ENCODE measurements around the gene ATF6B.
"Not testable (repeated sequence)": the region's sequence is repeated elsewhere in the genome, so short reads cannot be mapped to it uniquely, and the experiment has no call there.

ATF6B gene

DNA sequence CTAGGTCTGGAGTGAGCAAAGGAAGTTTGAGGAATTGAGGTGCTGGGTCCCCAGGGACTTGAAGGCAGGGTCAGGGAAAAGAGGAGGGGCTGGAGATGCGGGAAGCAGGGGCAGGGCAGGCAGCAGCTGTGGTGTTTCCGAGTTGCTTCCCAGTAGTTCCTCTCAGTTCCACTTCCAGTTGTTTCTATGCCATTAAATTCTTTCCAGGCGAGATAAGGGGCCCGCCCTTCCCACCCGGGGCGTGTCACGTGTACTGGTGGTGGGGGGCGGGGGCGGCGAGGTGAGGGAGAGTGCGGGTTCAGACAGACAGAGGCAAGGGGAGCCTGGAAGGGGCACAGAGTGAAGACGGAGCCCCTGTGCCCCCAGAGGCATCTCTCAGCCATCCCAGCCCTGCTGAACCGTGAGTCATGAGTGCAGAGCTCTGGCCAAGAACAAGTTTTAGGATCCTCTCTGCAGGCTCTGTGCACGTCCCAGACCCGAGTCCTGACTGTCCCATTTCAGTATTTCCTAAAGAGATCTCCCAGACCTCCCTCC, 19.9 kb downstream of the ATF6B start:
- Histone ChIP-seq H3K27me3 (ENCODE audit: low read depth, low read length) (no peaks in the 10 kb centered on the region), H3K4me3 (ENCODE audit: low read length) (no peak overlapping the region), H3K4me2 (ENCODE audit: low read length) (no peak overlapping the region), H2AFZ (ENCODE audit: low read depth, low read length) (no peak overlapping the region), H3K4me1 (ENCODE audit: low read length) (no peaks in the 10 kb centered on the region), H3K9me3 (ENCODE audit: insufficient read depth, low read length) (no peaks in the 10 kb centered on the region), H3K9ac (ENCODE audit: low read length) (no peak overlapping the region), H3K36me3 (replicated peaks; ENCODE audit: low read depth, low read length) (no peaks in the 10 kb centered on the region), H3K79me2 (ENCODE audit: low read length) (no peaks in the 10 kb centered on the region), H3K27ac (ENCODE audit: low read length) (no peak overlapping the region), H4K20me1 (ENCODE audit: insufficient read depth, low read length) (no peaks in the 10 kb centered on the region)
- TF ChIP-seq, protein P1, sequence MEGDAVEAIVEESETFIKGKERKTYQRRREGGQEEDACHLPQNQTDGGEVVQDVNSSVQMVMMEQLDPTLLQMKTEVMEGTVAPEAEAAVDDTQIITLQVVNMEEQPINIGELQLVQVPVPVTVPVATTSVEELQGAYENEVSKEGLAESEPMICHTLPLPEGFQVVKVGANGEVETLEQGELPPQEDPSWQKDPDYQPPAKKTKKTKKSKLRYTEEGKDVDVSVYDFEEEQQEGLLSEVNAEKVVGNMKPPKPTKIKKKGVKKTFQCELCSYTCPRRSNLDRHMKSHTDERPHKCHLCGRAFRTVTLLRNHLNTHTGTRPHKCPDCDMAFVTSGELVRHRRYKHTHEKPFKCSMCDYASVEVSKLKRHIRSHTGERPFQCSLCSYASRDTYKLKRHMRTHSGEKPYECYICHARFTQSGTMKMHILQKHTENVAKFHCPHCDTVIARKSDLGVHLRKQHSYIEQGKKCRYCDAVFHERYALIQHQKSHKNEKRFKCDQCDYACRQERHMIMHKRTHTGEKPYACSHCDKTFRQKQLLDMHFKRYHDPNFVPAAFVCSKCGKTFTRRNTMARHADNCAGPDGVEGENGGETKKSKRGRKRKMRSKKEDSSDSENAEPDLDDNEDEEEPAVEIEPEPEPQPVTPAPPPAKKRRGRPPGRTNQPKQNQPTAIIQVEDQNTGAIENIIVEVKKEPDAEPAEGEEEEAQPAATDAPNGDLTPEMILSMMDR (IDR thresholded peaks at IDR 0.05; ENCODE audit: low read depth, low read length), result no peak
- no peak for TF ChIP-seq EZH2phosphoT487 (IDR thresholded peaks at IDR 0.05; ENCODE audit: low read depth)

GRCh38 chr6:32107406-32107805, 20.6 kb downstream of the ATF6B start:
- no peak overlapping the region for H3K9ac ChIP-seq (ENCODE audit: low read length)

GRCh38 chr6:32105433-32105832, 22.6 kb downstream of the ATF6B start:
- TF ChIP-seq, protein P1 (IDR thresholded peaks at IDR 0.05; ENCODE audit: low read depth, low read length), result no peak
- TF ChIP-seq EZH2phosphoT487 (IDR thresholded peaks at IDR 0.05; ENCODE audit: low read depth), result no peak
- H3K9ac ChIP-seq (ENCODE audit: low read length), result no peak overlapping the region

More at GRCh38 chr6:32107406-32107805, 20.6 kb downstream of the ATF6B start:
- Histone ChIP-seq H3K4me1 (ENCODE audit: low read length) (no peaks in the 10 kb centered on the region), H3K4me3 (ENCODE audit: low read length) (no peak overlapping the region), H3K79me2 (ENCODE audit: low read length) (no peaks in the 10 kb centered on the region), H3K36me3 (replicated peaks; ENCODE audit: low read depth, low read length) (no peaks in the 10 kb centered on the region), H3K27me3 (ENCODE audit: low read depth, low read length) (no peaks in the 10 kb centered on the region), H3K4me2 (ENCODE audit: low read length) (no peak overlapping the region), H3K9me3 (ENCODE audit: insufficient read depth, low read length) (no peaks in the 10 kb centered on the region), H3K27ac (ENCODE audit: low read length) (no peak overlapping the region), H4K20me1 (ENCODE audit: insufficient read depth, low read length) (no peaks in the 10 kb centered on the region), H2AFZ (ENCODE audit: low read depth, low read length) (no peak overlapping the region)
- TF ChIP-seq EZH2phosphoT487 (IDR thresholded peaks at IDR 0.05; ENCODE audit: low read depth), result no peak
- TF ChIP-seq, protein P1 (IDR thresholded peaks at IDR 0.05; ENCODE audit: low read depth, low read length), result no peak

DNA sequence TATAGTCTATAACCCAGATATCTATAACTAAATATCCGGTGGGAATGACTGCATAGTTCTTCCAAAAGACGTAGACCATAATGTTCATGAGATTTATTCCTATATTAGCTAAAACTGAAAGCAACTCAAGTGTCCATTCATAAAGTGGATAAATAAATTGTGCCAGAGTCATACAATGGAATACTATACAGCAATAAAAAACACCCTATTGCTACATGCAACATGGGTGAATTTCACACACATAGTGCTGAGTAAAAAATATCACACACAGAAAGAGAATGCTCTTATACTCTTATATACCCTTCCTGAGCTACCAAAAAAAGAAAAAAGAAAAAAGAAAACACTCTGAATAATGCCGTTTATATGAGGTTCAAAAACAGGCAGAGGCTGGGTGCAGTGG, 25.8 kb downstream of the ATF6B start:
- Histone ChIP-seq H3K4me2 (ENCODE audit: low read length) (no peak overlapping the region), H3K4me3 (ENCODE audit: low read length) (no peak overlapping the region), H3K27me3 (ENCODE audit: low read depth, low read length) (peaks cover 4% of the 10 kb centered on the region; the same call in 1 of the 2 replicates), H3K79me2 (ENCODE audit: low read length) (no peaks in the 10 kb centered on the region), H4K20me1 (ENCODE audit: insufficient read depth, low read length) (no peaks in the 10 kb centered on the region), H2AFZ (ENCODE audit: low read depth, low read length) (no peak overlapping the region), H3K36me3 (replicated peaks; ENCODE audit: low read depth, low read length) (no peaks in the 10 kb centered on the region), H3K9me3 (ENCODE audit: insufficient read depth, low read length) (no peaks in the 10 kb centered on the region), H3K27ac (ENCODE audit: low read length) (no peak overlapping the region), H3K4me1 (ENCODE audit: low read length) (no peaks in the 10 kb centered on the region), H3K9ac (ENCODE audit: low read length) (no peak overlapping the region)
- TF ChIP-seq, protein P1 (IDR thresholded peaks at IDR 0.05; ENCODE audit: low read depth, low read length), result no peak
- no peak for TF ChIP-seq EZH2phosphoT487 (IDR thresholded peaks at IDR 0.05; ENCODE audit: low read depth)

More at GRCh38 chr6:32105433-32105832, 22.6 kb downstream of the ATF6B start:
- H4K20me1 ChIP-seq (ENCODE audit: insufficient read depth, low read length), result no peaks in the 10 kb centered on the region
- no peak overlapping the region for H3K4me3 ChIP-seq (ENCODE audit: low read length)
- H3K27me3 ChIP-seq (ENCODE audit: low read depth, low read length), result no peaks in the 10 kb centered on the region
- H3K36me3 ChIP-seq (replicated peaks; ENCODE audit: low read depth, low read length), result no peaks in the 10 kb centered on the region
- no peaks in the 10 kb centered on the region for H3K4me1 ChIP-seq (ENCODE audit: low read length)
- H3K79me2 ChIP-seq (ENCODE audit: low read length), result no peaks in the 10 kb centered on the region
- H2AFZ ChIP-seq (ENCODE audit: low read depth, low read length), result no peak overlapping the region
- H3K4me2 ChIP-seq (ENCODE audit: low read length), result no peak overlapping the region
- no peak overlapping the region for H3K27ac ChIP-seq (ENCODE audit: low read length)
- no peaks in the 10 kb centered on the region for H3K9me3 ChIP-seq (ENCODE audit: insufficient read depth, low read length)

- not testable (repeated sequence) for H3K4me2 ChIP-seq (ENCODE audit: low read length); H3K9ac ChIP-seq (ENCODE audit: low read length); H3K27me3 ChIP-seq (ENCODE audit: low read depth, low read length); H3K4me1 ChIP-seq (ENCODE audit: low read length); H3K27ac ChIP-seq (ENCODE audit: low read length); H3K4me3 ChIP-seq (ENCODE audit: low read length); H3K36me3 ChIP-seq (replicated peaks; ENCODE audit: low read depth, low read length); H3K9me3 ChIP-seq (ENCODE audit: insufficient read depth, low read length); H2AFZ ChIP-seq (ENCODE audit: low read depth, low read length); H3K79me2 ChIP-seq (ENCODE audit: low read length); H4K20me1 ChIP-seq (ENCODE audit: insufficient read depth, low read length)
Observed at GRCh38 chr6:32100251-32100650, 27.8 kb downstream of the ATF6B start.
